ENCODE measurements around the gene CTR9. TPM values are rescaled to one million over a fixed set of nuclear protein-coding genes. Genes with fewer than 3 reads are reported as not detected.

CTR9 gene
- total and polyA plus RNA-seq, 5 experiments from 2014 or later = 53.2 to 66.8 (median 58.2) TPM

Other genes starting within 250 kb of the CTR9 start
- gene RNF141, start 210.1 kb upstream of the CTR9 start, total RNA-seq = 10 to 100 TPM; 18.8 to 19.3 TPM
- gene RNF141, start 210.1 kb upstream of the CTR9 start, polyA plus RNA-seq = 10 to 100 TPM; 20.5 to 22.9 (median 22.8) TPM
- gene LYVE1, start 182.6 kb upstream of the CTR9 start, total RNA-seq = not detected
- not detected for gene LYVE1, start 182.6 kb upstream of the CTR9 start, polyA plus RNA-seq
- gene IRAG1, start 57.5 kb upstream of the CTR9 start, total RNA-seq = not detected
- not detected for gene IRAG1, start 57.5 kb upstream of the CTR9 start, polyA plus RNA-seq
- 100 to 1,000 TPM; 631 to 638 TPM for gene EIF4G2, start 57.7 kb downstream of the CTR9 start, total RNA-seq
- 100 to 1,000 TPM; 315 to 425 (median 340) TPM for gene EIF4G2, start 57.7 kb downstream of the CTR9 start, polyA plus RNA-seq
- gene ZBED5, start 106.8 kb downstream of the CTR9 start, total RNA-seq = 100 to 1,000 TPM; 173 to 175 TPM
- 10 to 100 TPM; 14.6 to 18.6 (median 17.0) TPM for gene ZBED5, start 106.8 kb downstream of the CTR9 start, polyA plus RNA-seq